Measurements from ENCODE around the gene SRA1. TPM values are rescaled to one million over a fixed set of nuclear protein-coding genes. Genes with fewer than 3 reads are reported as not detected.

The SRA1 gene
- total and polyA plus RNA-seq, 7 donors: 33.4 to 78.0 (median 37.9) TPM

DNA sequence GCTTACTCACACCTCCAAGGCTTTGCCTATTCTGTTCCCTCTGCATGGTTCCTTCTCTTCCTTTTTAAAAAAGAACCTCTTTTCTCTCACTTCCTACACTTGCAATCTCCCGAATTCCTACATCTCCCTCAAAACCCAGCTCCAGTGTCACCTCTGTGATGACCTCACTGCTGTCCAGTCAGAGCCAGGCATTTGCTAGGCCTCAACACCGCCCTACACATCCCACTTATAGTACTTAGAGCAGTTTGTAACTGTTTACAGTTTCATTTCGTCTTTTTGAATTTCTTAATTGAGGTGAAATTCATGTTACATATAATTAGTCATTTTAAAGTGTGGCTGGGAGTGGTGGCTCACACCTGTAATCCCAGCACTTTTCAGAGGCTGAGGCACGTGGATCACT lies 44.9 kb upstream of the SRA1 start:
- Histone ChIP-seq H3K27me3 (ENCODE audit: insufficient read depth in 3 of 3, low read length in 2 of 3) (no peaks in the 10 kb centered on the region), H3K9me3 (no peaks in the 10 kb centered on the region), H3K4me3 (no peak overlapping the region), H3K36me3 (ENCODE audit: insufficient read depth in 1 of 2, low read depth in 1 of 2) (no peaks in the 10 kb centered on the region), H3K4me1 (no peaks in the 10 kb centered on the region), H3K27ac (no peak overlapping the region)
- intact Hi-C loops (cut with DNase I): no loop called here
- ATAC-seq: no peak
- DNase-seq: no peak
- TF ChIP-seq, protein P1, sequence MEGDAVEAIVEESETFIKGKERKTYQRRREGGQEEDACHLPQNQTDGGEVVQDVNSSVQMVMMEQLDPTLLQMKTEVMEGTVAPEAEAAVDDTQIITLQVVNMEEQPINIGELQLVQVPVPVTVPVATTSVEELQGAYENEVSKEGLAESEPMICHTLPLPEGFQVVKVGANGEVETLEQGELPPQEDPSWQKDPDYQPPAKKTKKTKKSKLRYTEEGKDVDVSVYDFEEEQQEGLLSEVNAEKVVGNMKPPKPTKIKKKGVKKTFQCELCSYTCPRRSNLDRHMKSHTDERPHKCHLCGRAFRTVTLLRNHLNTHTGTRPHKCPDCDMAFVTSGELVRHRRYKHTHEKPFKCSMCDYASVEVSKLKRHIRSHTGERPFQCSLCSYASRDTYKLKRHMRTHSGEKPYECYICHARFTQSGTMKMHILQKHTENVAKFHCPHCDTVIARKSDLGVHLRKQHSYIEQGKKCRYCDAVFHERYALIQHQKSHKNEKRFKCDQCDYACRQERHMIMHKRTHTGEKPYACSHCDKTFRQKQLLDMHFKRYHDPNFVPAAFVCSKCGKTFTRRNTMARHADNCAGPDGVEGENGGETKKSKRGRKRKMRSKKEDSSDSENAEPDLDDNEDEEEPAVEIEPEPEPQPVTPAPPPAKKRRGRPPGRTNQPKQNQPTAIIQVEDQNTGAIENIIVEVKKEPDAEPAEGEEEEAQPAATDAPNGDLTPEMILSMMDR (IDR thresholded peaks at IDR 0.05): no peak
- 65 to 81% (median 70%) methylated on average over 4 of the region's 4 CpGs for WGBS, 3 donors

DNA sequence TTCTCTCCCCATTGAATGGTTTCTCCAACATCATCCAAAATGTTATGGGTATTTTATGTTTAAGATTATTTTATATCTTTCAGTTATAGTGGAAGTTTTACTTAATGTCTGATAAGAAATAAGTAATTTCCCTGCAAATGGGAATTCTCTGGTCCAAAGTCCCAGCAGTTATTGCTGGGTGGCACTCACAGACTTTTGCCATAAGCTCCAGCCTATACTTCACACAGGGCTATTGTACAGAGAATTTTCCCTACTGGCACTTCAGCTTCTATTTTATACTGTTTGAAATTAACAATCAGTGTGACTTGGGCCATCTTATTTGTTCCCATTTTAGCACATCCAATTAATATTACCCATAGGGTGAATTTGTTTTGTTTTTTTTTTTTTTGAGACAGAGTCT lies 42.8 kb upstream of the SRA1 start:
- H3K4me3 ChIP-seq: no peak overlapping the region
- no peaks in the 10 kb centered on the region for H3K36me3 ChIP-seq (ENCODE audit: insufficient read depth in 1 of 2, low read depth in 1 of 2)
- ATAC-seq (no peak), DNase-seq (no peak)
- H3K27me3 ChIP-seq (ENCODE audit: insufficient read depth in 3 of 3, low read length in 2 of 3): no peaks in the 10 kb centered on the region
- no peaks in the 10 kb centered on the region for H3K4me1 ChIP-seq
- intact Hi-C loops (cut with DNase I): no loop called here
- TF ChIP-seq, protein P1 (IDR thresholded peaks at IDR 0.05): no peak
- no peak overlapping the region for H3K27ac ChIP-seq
- no peaks in the 10 kb centered on the region for H3K9me3 ChIP-seq

DNA sequence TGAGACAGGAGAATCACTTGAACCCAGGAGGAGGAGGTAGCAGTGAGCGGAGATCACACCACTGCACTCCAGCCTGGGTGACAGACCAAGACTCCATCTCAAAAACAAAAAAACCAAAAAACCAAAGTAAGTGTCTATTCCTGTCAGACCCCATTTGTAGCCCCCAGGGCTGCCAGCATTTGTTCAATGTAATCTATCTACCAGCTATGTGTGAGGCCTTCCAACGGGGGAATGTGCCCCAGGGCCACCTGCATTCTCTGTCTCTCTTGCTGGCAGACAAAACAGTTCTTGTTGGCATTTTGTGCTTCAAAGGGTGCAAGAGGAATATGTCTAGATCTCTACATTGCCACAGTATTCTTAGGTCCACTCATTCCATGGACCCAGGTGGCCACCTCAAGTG lies 41.6 kb upstream of the SRA1 start:
- WGBS, 3 donors: 83 to 86% (median 86%) methylated on average over 2 of the region's 2 CpGs

DNA sequence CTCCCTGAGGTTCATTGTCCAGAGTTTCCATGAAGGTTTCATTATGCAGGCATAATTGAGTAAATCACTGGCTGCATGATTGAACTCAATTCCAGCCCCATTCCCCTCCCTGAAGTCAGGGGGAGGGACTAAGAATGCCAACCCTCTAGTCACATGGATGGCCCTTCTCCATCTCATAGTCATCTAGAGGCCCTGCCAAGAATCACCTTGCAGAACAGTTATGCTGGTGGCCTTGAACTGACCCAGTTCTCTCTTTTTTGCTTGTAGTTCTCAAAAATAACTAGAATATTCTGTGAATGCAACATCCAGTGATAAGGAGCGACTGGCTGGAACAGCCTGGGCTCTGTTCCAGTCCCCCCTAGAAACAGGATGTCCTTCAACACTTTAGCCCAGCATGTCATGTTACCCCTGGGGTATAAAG lies 39.1 kb upstream of the SRA1 start:
- 35 to 67% (median 60%) methylated on average over 1 of the region's 1 CpG for WGBS, 3 donors
- intact Hi-C loops (cut with DNase I): loop anchor here in 1 of 2 donors (5.0 kb wide), 1 partner anchor 36 kb away; the partner anchor contains the start of gene CD14
- Histone ChIP-seq H3K4me1 (no peaks in the 10 kb centered on the region), H3K36me3 (ENCODE audit: insufficient read depth in 1 of 2, low read depth in 1 of 2) (no peaks in the 10 kb centered on the region), H3K9me3 (no peaks in the 10 kb centered on the region), H3K4me3 (no peak overlapping the region), H3K27me3 (ENCODE audit: insufficient read depth in 3 of 3, low read length in 2 of 3) (no peaks in the 10 kb centered on the region), H3K27ac (peak overlapping the region; percentile 34)
- ATAC-seq: peak; percentile 64 to 89 (median 82)
- TF ChIP-seq, protein P1 (IDR thresholded peaks at IDR 0.05): no peak
- DNase-seq: no peak

More for the DNA sequence above, 41.6 kb upstream of the SRA1 start:
- Histone ChIP-seq H3K4me1 (no peaks in the 10 kb centered on the region), H3K36me3 (ENCODE audit: insufficient read depth in 1 of 2, low read depth in 1 of 2) (no peaks in the 10 kb centered on the region), H3K4me3 (no peak overlapping the region), H3K27me3 (ENCODE audit: insufficient read depth in 3 of 3, low read length in 2 of 3) (no peaks in the 10 kb centered on the region), H3K9me3 (no peaks in the 10 kb centered on the region), H3K27ac (no peak overlapping the region)
- intact Hi-C loops (cut with DNase I): loop anchor here in 1 of 2 donors (5.0 kb wide), 1 partner anchor 33 kb away; the partner anchor contains the start of gene CD14
- no peak for DNase-seq
- no peak for ATAC-seq
- TF ChIP-seq, protein P1 (IDR thresholded peaks at IDR 0.05): no peak
